Measurements from ENCODE around the gene CHAT. TPM values are rescaled to one million over a fixed set of nuclear protein-coding genes. Genes with fewer than 3 reads are reported as not detected.
A peak's percentile ranks its signal among the peaks of the same experiment; 100 is the strongest.

Gene CHAT
- total RNA-seq, 2 donors from 2014 or later, result not detected

GRCh38 chr10:49616421-49617101, 2.7 kb downstream of the CHAT start:
- DNase-seq (ENCODE audit: low spot score in 2 of 2) (peak in 1 of 2 donors; percentile 25), ATAC-seq (no peak)
- Mint-ChIP-seq H3K9me3 (peaks cover 0 to 5% of the 10 kb centered on the region in 2 donors), H3K27ac (no peak overlapping the region), H3K36me3 (peaks cover 11% of the 10 kb centered on the region in 2 donors)

DNA sequence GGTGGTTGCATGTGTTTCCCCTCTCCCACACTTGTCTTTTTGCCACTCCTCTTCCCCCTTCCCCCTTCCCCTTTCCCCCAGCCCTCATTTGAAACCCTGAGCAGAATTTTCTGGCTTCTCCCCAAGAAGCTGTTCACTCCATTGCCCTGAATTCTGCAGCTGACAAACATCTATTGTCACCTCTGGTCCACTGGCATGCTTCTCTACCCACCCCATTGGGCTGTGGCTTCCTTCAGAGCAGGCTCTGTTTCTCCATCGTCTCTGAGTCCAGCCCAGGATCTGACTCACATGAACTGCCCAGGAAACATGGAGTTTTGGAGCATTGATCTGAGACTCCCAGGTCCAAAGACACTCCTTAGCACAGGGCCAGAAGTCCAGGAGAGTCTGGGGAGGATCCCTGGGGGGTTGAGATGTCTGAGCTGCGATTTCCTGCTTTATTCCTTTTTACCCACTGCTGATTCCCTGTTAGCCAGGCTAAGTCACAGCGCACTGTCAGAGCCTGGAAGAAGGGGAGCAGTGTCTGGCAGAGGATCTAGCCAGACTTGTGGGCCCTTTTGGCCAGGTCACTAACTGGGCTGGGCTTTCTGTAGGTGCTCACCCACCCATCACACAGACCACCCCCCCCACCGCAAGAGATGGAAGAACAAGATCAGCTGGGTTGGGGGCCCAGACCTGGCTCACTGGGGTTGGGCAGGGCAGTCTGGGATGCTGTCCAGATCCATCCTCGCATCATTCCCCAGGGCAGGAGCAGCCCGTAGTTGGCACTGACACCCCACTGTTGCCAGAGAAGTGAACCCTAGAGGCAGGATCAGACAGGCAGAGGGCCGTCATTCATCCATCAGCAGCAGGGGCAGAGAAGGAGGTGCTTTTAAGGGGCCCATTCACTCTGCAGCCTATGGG, 3.5 kb downstream of the CHAT start:
- H3K36me3 Mint-ChIP-seq, result peaks cover 3% of the 10 kb centered on the region in 2 donors
- no peak for ATAC-seq
- H3K27ac Mint-ChIP-seq, result no peak overlapping the region
- DNase-seq (ENCODE audit: low spot score in 2 of 2), result peak in 1 of 2 donors; percentile 26
- peaks cover 0 to 2% of the 10 kb centered on the region in 2 donors for H3K9me3 Mint-ChIP-seq

GRCh38 chr10:49618821-49619220, 5.0 kb downstream of the CHAT start:
- ATAC-seq, result no peak

DNA sequence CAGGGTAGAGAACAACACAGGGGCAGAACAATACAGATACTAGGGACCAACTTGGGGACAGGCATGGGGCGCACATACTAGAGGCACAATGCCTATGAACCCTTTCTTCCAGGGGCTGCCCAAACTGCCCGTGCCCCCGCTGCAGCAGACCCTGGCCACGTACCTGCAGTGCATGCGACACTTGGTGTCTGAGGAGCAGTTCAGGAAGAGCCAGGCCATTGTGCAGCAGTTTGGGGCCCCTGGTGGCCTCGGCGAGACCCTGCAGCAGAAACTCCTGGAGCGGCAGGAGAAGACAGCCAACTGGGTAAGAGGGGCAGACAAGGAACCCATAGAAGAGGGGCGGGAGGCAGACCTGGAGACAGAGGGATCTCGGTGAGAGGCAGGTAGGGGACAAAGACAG, 5.8 kb downstream of the CHAT start:
- Mint-ChIP-seq H3K9me3 (no peaks in the 10 kb centered on the region), H3K36me3 (no peaks in the 10 kb centered on the region), H3K27ac (no peak overlapping the region)
- ATAC-seq (no peak), DNase-seq (ENCODE audit: low spot score in 2 of 2) (peak in 1 of 2 donors; percentile 9)

More at GRCh38 chr10:49618821-49619220, 5.0 kb downstream of the CHAT start:
- no peak for DNase-seq (ENCODE audit: low spot score in 2 of 2)
- H3K36me3 Mint-ChIP-seq, result no peaks in the 10 kb centered on the region
- H3K27ac Mint-ChIP-seq, result no peak overlapping the region
- H3K9me3 Mint-ChIP-seq, result no peaks in the 10 kb centered on the region

- Mint-ChIP-seq H3K27ac (no peak overlapping the region), H3K9me3 (no peaks in the 10 kb centered on the region), H3K36me3 (no peaks in the 10 kb centered on the region)
- DNase-seq (ENCODE audit: low spot score in 2 of 2), result peak in 1 of 2 donors; percentile 39
- ATAC-seq, result no peak
These were observed 6.5 kb downstream of the CHAT start for GRCh38 chr10:49620286-49620810.

- no peak overlapping the region for H3K27ac Mint-ChIP-seq
- H3K9me3 Mint-ChIP-seq, result no peaks in the 10 kb centered on the region
- DNase-seq (ENCODE audit: low spot score in 2 of 2), result peak in 1 of 2 donors; percentile 16
- no peaks in the 10 kb centered on the region for H3K36me3 Mint-ChIP-seq
- no peak for ATAC-seq
These were observed 7.1 kb downstream of the CHAT start for GRCh38 chr10:49620841-49621378.

GRCh38 chr10:49621561-49621960, 7.7 kb downstream of the CHAT start:
- no peaks in the 10 kb centered on the region for H3K36me3 Mint-ChIP-seq
- H3K9me3 Mint-ChIP-seq, result no peaks in the 10 kb centered on the region
- peak in 1 of 2 donors; percentile 13 for DNase-seq (ENCODE audit: low spot score in 2 of 2)
- ATAC-seq, result no peak
- H3K27ac Mint-ChIP-seq, result no peak overlapping the region

DNA sequence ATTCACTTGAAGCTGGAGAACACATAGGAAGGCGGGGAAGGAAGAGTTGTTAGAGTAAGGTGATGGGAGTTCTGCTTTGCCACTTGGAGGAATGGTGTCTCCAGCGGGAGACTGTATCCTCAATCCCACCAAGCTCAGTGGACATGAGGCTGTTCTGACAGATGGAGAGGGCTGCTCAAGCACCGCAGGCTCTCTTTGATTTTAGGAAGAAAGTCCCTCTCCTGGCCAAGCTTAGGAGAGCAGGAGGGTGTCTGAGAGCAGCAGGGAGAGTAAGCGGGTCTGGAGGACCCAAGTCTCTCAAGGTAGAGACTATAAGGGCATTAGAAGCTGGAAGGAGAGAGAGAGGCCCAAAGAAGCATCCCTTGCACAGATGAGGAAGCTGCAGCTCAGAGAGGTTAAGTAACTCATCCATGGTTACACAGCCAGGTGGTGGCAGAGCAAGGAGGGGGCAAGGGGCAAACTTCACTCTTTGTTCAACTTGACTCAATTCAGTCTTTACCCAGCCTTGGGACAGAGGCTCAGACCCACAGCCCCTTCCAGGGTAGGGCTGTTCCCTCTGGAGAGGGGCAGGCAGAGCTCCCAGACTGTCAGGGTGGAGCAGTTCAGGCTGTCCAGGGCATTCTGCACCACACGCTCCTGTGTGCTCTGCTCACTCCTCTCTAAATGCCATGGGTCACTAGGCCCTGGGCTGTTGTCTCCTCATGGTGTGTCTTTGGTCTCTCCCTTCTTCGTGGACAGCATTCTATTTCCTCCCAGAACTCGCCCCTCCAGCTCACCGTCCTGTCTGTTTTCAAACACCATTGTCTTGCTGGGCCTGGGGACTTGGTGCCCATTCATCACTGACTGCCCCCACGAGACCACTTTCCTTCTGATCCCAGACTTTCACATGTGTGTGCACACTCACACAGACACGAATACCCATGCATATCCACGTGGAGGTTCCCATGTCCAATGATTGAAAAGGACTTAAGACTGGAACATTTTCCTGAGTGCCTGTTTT, 8.9 kb downstream of the CHAT start:
- no peaks in the 10 kb centered on the region for H3K9me3 Mint-ChIP-seq
- H3K36me3 Mint-ChIP-seq, result no peaks in the 10 kb centered on the region
- ATAC-seq (no peak), DNase-seq (ENCODE audit: low spot score in 2 of 2) (peak in 1 of 2 donors; percentile 26)
- H3K27ac Mint-ChIP-seq, result no peak overlapping the region

DNA sequence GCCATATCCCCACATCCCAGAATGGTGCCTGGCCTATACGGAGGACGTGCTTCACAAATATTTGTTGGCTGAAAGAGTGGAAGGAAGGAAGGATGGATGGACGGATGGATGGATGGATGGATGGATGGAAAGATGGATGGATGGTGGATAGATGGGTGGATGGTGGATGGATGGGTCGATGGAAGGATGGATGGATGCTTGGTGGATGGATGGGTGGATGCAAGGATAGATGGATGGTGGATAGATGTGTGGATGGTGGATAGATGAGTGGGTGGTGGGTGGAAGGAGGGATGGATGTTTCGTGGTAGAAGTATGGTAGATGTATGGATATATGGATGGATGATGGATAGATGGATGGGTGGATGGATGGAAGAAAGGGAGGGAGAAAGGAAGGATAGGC, 10.8 kb downstream of the CHAT start:
- no peaks in the 10 kb centered on the region for H3K36me3 Mint-ChIP-seq
- DNase-seq (ENCODE audit: low spot score in 2 of 2), result no peak
- H3K9me3 Mint-ChIP-seq, result no peaks in the 10 kb centered on the region
- ATAC-seq, result no peak
- H3K27ac Mint-ChIP-seq, result peak overlapping the region in 1 of 2 donors; percentile 38

- ATAC-seq (no peak), DNase-seq (ENCODE audit: low spot score in 2 of 2) (peak in 1 of 2 donors; percentile 26)
- Mint-ChIP-seq H3K27ac (no peak overlapping the region), H3K36me3 (no peaks in the 10 kb centered on the region), H3K9me3 (no peaks in the 10 kb centered on the region)
These were observed 11.6 kb downstream of the CHAT start for GRCh38 chr10:49625411-49625810.

DNA sequence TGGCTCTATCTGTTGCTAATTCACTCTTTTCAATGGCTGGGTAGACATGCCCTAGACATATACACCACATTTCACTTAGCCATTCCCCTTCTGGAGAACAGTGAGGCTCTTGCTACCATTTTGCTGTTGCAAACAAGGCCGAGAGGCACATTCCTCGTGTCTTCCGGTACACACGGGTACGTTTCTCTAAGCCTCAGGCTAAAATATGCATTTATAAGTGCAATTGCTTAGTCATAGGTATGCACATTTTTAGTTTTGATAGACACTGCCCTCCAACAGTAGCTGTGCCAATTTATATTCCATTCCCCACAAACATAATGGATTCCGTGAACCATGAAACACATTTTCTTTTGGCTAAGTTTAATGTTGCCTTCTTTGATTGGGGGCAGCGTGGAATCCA, 13.2 kb downstream of the CHAT start:
- H3K27ac Mint-ChIP-seq, result no peak overlapping the region
- ATAC-seq (no peak), DNase-seq (ENCODE audit: low spot score in 2 of 2) (no peak)
- H3K36me3 Mint-ChIP-seq, result no peaks in the 10 kb centered on the region
- H3K9me3 Mint-ChIP-seq, result no peaks in the 10 kb centered on the region

DNA sequence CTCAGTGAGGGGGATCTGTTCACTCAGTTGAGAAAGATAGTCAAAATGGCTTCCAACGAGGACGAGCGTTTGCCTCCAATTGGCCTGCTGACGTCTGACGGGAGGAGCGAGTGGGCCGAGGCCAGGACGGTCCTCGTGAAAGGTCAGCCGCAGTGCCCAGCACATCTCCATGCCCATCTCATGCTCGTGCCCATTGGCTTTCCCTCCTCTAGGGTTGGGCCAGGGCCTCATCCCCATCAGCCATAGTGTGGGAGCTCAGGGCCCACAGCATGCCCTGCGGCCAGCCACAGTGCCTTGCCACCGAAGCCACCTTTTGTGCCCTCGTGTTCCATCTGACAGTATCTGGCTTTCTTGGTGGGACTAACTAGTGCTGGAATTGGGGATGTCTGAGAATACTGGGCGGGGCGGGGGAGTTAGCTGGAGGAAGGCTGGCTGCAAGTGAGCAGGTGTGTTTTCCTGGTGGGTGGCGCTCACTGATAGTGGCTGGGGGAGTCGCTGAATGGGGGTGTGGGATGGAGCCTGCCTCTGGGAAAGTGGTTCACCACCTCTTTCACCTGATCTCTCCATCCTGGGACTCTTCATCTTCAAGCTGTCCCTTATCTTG, 13.9 kb downstream of the CHAT start:
- DNase-seq (ENCODE audit: low spot score in 2 of 2) (peak in 1 of 2 donors; percentile 40), ATAC-seq (no peak)
- H3K27ac Mint-ChIP-seq, result no peak overlapping the region
- no peaks in the 10 kb centered on the region for H3K36me3 Mint-ChIP-seq
- no peaks in the 10 kb centered on the region for H3K9me3 Mint-ChIP-seq

DNA sequence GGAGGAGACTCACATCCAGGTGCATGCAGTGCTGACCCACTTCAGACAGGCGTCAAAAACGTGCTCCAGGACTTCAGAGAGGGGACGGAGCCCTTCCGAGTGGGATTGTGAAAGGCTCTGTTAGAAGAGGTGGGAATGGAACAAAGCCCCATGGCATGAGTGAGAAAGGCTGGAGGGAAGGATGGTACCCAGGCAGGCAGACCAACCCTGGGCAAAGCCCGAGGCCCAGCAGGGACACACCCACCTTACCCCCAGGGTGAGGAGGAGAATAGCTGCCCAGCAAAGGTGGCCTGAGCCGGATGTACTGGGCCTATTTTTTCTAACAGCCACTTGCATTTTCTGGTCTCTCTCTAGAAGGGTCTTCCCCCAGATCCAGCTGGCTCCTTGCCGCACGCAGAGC, 14.8 kb downstream of the CHAT start:
- DNase-seq (ENCODE audit: low spot score in 2 of 2) (peak in 1 of 2 donors; percentile 43), ATAC-seq (no peak)
- Mint-ChIP-seq H3K27ac (no peak overlapping the region), H3K36me3 (no peaks in the 10 kb centered on the region), H3K9me3 (no peaks in the 10 kb centered on the region)

DNA sequence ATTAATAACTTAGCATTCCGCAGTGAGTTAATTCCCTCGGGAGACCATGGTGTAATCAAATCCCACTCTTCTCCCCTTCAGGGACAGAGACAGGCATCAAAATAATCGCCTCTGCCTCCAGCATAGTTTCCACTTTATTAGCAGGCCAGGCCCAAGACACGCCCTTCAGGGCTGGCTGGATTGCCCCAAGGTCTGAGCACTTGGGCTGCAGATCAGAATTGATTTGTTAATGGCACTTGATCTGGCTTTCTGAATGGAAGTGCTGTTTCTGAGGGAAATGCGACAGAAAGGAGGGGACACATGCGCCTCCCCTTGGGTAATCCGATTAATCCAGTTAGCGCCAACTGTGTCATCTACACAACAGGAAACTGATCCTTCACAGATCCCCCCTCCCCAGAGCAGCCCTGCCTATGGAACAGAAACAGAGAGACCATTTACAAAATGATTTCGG, 15.6 kb downstream of the CHAT start:
- Mint-ChIP-seq H3K36me3 (no peaks in the 10 kb centered on the region), H3K27ac (no peak overlapping the region), H3K9me3 (no peaks in the 10 kb centered on the region)
- DNase-seq (ENCODE audit: low spot score in 2 of 2) (peak in 1 of 2 donors; percentile 11), ATAC-seq (no peak)

GRCh38 chr10:49631975-49632374, 18.1 kb downstream of the CHAT start:
- peak in 1 of 2 donors; percentile 43 for DNase-seq (ENCODE audit: low spot score in 2 of 2)
- ATAC-seq, result no peak
- Mint-ChIP-seq H3K27ac (no peak overlapping the region), H3K9me3 (no peaks in the 10 kb centered on the region), H3K36me3 (no peaks in the 10 kb centered on the region)
